Activated naive CD4-positive, alpha-beta T cell treated with anti-CD3 and anti-CD28 coated beads, Interleukin-2, amount 50 U/mL, for 72 hours (primary cell): ENCODE results near the gene KCNMA1. TPM values are rescaled to one million over a fixed set of nuclear protein-coding genes. Genes with fewer than 3 reads are reported as not detected.

Source experiments
- ATAC-seq, 2 donors: fragments of 150-1000 bp; cut with Tn5 transposase; 2 replicates each; pipeline ENCODE4 v1.10.0; 2021; ENCODE audit warnings: mild to moderate bottlenecking in 2 of 2, moderate library complexity in 2 of 2
- DNase-seq, 2 donors: peaks; one replicate each; pipeline ENCODE4 v3.0.0; 2021 to 2022; ENCODE audit warnings: low spot score in 2 of 2
- H3K27ac Mint-ChIP-seq, 2 donors: one replicate each; pipeline ENCODE4 v1.8.0; 2022; ENCODE audit warnings: mild to moderate bottlenecking in 2 of 2, mixed read lengths in 2 of 2
- H3K36me3 Mint-ChIP-seq, 2 donors: one replicate each; pipeline ENCODE4 v1.8.0; 2022; ENCODE audit warnings: mixed read lengths in 2 of 2
- H3K9me3 Mint-ChIP-seq, 2 donors: one replicate each; pipeline ENCODE4 v1.8.0; 2022; ENCODE audit warnings: mixed read lengths in 2 of 2
- total RNA-seq, 2 donors: library from RNA; stranded (reverse); gene quantifications; one replicate each; pipeline ENCODE4 v1.2.3, GENCODE V29; 2022

The KCNMA1 gene
- total RNA-seq, 2 donors from 2014 or later, result not detected

GRCh38 chr10:77283326-77283725 lies 354.3 kb downstream of the KCNMA1 start:
- no peak overlapping the region for H3K27ac Mint-ChIP-seq
- H3K9me3 Mint-ChIP-seq, result peaks cover 8 to 10% of the 10 kb centered on the region in 2 donors
- ATAC-seq (no peak), DNase-seq (no peak)
- peaks cover 0 to 5% of the 10 kb centered on the region in 2 donors for H3K36me3 Mint-ChIP-seq

DNA sequence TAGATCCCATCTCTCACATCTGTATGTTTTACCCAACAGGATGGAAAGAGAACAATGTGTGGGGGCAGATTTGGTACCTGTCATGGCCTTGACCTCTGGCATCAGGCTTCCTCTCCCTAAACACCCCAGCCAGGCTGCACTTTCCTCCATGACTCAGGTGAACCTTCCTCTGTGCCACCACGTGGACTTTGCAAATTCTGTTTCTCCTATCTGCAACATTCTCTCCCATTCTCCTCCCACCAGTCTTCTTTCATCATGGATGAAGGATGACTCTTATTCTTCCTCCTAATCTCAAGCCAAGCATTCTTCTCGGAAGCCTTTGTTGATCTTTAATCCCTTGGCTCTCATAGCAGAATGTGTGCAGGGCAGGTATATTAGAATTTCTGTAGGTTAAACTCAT lies 355.4 kb downstream of the KCNMA1 start:
- Mint-ChIP-seq H3K9me3 (peaks cover 10 to 12% of the 10 kb centered on the region in 2 donors), H3K27ac (no peak overlapping the region), H3K36me3 (peaks cover 0 to 5% of the 10 kb centered on the region in 2 donors)
- ATAC-seq (no peak), DNase-seq (no peak)

DNA sequence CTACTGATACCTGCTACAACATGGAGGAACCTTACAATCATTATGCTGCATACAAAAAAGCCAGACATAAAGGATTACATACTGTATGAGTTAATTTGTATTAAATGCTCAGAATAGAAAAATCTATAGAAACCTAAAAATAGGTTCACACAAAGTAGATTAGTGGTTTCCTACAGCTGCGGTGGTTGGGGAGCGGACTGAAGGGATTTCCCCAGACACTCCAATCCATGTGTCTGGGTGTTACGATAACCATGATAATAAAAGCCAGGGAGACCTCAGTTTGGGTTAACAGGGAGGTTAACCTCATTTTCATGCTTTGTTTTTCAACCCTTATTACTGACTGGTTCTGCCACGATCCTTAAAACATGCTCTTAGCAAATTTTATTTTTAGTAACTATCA lies 355.9 kb downstream of the KCNMA1 start:
- Mint-ChIP-seq H3K36me3 (peaks cover 0 to 5% of the 10 kb centered on the region in 2 donors), H3K9me3 (peaks cover 10 to 12% of the 10 kb centered on the region in 2 donors), H3K27ac (no peak overlapping the region)
- DNase-seq (no peak), ATAC-seq (no peak)

DNA sequence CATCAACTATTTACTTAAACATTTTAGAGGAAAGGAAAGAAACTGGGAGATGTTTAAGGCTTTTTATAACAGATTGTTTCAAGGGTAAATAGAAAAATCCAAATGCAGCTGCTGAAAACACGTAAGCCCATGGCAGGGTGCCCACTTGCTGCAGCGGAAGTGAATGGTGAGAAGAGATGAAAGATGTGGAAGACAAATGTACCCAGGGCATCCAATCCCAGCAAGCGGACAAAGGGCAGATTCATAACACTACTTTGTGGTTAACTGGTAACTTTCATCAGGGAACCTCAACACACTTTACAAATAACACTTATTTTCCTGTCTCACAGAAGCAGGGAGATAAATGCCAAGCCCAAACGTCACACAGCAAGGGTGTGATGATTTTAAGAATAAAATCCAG lies 358.4 kb downstream of the KCNMA1 start:
- ATAC-seq, result peak in 1 of 2 donors; percentile 68

GRCh38 chr10:77274046-77274795 lies 363.4 kb downstream of the KCNMA1 start:
- ATAC-seq (no peak), DNase-seq (no peak)
- Mint-ChIP-seq H3K27ac (no peak overlapping the region), H3K36me3 (no peaks in the 10 kb centered on the region), H3K9me3 (peaks cover 3 to 14% of the 10 kb centered on the region in 2 donors)

More for the DNA sequence above, 358.4 kb downstream of the KCNMA1 start:
- DNase-seq, result peak in 1 of 2 donors; percentile 6
- Mint-ChIP-seq H3K27ac (no peak overlapping the region), H3K9me3 (peaks cover 10 to 14% of the 10 kb centered on the region in 2 donors), H3K36me3 (peaks cover 0 to 5% of the 10 kb centered on the region in 2 donors)

DNA sequence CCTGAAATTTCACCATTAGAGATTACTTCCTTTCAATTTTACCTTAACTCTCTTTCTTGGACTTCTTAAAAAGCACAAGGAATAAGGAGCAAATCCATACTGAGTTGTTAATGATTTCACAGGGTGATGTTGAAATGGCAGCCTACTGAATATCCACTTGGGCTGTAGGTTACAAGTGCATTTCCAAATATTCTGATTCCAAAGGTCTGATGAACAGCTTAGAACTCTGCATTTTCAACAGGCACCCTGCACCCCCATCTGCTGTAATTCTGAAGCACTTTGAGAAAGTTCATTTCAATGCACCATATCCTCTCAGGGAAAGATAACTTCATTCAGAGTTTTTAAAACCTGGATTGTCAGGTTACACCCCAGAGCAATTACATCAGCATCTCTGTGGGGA lies 368.4 kb downstream of the KCNMA1 start:
- ATAC-seq, result no peak
- Mint-ChIP-seq H3K9me3 (peaks cover 0 to 5% of the 10 kb centered on the region in 2 donors), H3K27ac (no peak overlapping the region), H3K36me3 (no peaks in the 10 kb centered on the region)
- DNase-seq, result no peak

DNA sequence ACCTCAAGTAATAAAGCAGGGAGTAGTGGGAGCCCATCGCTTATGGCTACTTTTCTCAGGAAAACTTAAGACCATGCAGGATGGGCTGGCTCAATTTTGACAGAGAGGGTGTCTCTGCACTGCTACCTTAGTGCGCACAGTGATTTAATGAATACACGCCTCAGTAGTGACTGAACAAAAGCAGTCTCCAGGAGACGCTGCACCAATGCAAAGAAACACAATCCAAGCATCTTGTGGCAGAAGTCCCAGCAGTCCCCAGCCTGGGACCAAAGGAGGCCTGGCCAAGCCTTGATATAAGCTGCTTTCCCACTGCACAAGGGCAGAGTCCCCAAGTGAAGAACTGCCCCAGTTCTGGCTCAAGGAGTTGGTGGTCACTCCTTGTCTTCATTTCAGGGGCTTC lies 368.9 kb downstream of the KCNMA1 start:
- Mint-ChIP-seq H3K36me3 (no peaks in the 10 kb centered on the region), H3K27ac (no peak overlapping the region), H3K9me3 (peaks cover 0 to 3% of the 10 kb centered on the region in 2 donors)
- DNase-seq (no peak), ATAC-seq (no peak)

- H3K36me3 Mint-ChIP-seq, result no peaks in the 10 kb centered on the region
- H3K27ac Mint-ChIP-seq, result no peak overlapping the region
- peaks cover 0 to 3% of the 10 kb centered on the region in 2 donors for H3K9me3 Mint-ChIP-seq
- ATAC-seq (no peak), DNase-seq (no peak)
Measured at GRCh38 chr10:77267703-77268675, 369.6 kb downstream of the KCNMA1 start.

- H3K36me3 Mint-ChIP-seq, result no peaks in the 10 kb centered on the region
- DNase-seq (no peak), ATAC-seq (no peak)
- H3K9me3 Mint-ChIP-seq, result peaks cover 0 to 3% of the 10 kb centered on the region in 2 donors
- no peak overlapping the region for H3K27ac Mint-ChIP-seq
Measured at GRCh38 chr10:77266242-77266641, 371.4 kb downstream of the KCNMA1 start.

DNA sequence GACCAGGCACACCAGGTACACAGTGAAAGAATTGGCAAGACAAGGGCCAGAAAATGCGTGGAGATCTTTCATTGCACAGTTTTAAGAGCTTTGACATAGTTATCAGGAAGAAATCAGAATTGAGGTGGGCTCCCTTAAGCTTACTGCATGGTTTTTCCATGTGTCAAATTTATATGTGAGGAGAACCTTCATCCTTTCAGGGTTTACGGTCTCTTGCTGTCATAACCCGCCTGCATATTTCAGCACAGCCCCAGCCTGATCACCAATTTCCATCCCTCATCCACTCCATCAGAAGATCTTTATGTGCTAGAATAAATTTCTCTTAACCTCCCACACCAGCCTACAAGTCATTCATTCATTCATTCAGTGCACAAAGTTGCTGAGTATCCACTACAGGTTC lies 373.1 kb downstream of the KCNMA1 start:
- Mint-ChIP-seq H3K27ac (no peak overlapping the region), H3K9me3 (peaks cover 0 to 3% of the 10 kb centered on the region in 2 donors), H3K36me3 (no peaks in the 10 kb centered on the region)
- DNase-seq (no peak), ATAC-seq (no peak)

GRCh38 chr10:77264107-77264506 lies 373.5 kb downstream of the KCNMA1 start:
- Mint-ChIP-seq H3K27ac (no peak overlapping the region), H3K9me3 (peaks cover 0 to 3% of the 10 kb centered on the region in 2 donors), H3K36me3 (no peaks in the 10 kb centered on the region)
- DNase-seq, result no peak
- peak in 1 of 2 donors; percentile 43 for ATAC-seq

DNA sequence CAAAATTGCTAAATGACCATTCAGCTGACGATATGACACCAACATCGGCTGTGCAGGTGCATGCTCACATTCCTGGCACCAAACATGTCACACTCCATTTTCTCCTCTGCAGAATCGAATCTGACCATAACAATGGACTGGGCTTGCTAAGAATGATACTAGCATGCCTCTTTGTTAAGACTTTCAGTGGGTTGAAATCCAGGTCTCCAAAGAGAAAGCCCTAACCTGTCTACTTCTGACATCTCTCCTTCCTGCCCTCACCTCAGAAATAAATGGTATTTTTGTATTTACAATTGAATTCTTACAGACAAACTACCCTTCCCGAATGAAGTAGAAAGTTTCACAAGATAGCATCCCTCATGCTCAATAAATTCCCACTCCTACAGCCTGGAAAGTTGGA lies 373.9 kb downstream of the KCNMA1 start:
- DNase-seq (no peak), ATAC-seq (no peak)
- Mint-ChIP-seq H3K36me3 (no peaks in the 10 kb centered on the region), H3K27ac (no peak overlapping the region), H3K9me3 (peaks cover 0 to 3% of the 10 kb centered on the region in 2 donors)

- ATAC-seq (no peak), DNase-seq (no peak)
- Mint-ChIP-seq H3K36me3 (no peaks in the 10 kb centered on the region), H3K9me3 (peaks cover 5 to 7% of the 10 kb centered on the region in 2 donors), H3K27ac (no peak overlapping the region)
Measured at GRCh38 chr10:77261146-77261545, 376.5 kb downstream of the KCNMA1 start.

DNA sequence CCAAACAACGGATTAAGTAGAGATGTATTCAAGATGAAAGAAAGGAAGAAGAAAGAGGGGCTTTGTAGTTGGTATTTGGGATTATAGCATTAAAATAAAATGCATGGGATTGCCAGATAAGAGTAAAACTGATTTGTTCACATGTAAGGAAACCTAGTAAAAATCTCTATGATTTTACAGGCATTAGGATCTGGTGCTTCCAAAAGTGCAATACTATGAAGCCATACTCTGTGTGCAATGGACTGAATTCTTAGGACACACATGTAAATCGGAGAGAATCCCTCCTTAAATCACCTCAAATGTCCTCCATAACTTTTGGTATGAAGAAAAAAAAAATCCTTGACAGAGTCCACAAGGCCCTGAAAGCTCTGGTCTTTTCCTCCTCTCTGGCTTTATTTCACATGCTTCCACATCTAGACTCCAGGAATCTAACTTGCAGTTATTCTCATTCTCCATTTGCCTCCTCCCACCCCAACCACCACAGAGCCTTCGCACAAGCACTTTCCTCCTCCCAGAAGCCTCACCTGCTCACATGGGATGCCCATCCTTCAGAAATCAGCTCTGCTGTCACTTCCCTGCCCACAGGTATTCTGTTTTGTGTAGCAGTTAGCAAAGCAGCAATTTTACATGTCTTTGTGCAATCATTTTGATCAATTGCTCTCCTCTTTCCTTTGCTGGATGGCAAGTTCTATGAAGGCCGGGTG lies 378.3 kb downstream of the KCNMA1 start:
- Mint-ChIP-seq H3K27ac (no peak overlapping the region), H3K36me3 (no peaks in the 10 kb centered on the region), H3K9me3 (peaks cover 5 to 7% of the 10 kb centered on the region in 2 donors)
- ATAC-seq (no peak), DNase-seq (no peak)

- no peak overlapping the region for H3K27ac Mint-ChIP-seq
- no peak for DNase-seq
- peaks cover 5 to 7% of the 10 kb centered on the region in 2 donors for H3K9me3 Mint-ChIP-seq
- H3K36me3 Mint-ChIP-seq, result no peaks in the 10 kb centered on the region
- no peak for ATAC-seq
Measured at GRCh38 chr10:77256346-77256745, 381.3 kb downstream of the KCNMA1 start.

- peaks cover 3 to 5% of the 10 kb centered on the region in 2 donors for H3K9me3 Mint-ChIP-seq
- no peaks in the 10 kb centered on the region for H3K36me3 Mint-ChIP-seq
- H3K27ac Mint-ChIP-seq, result no peak overlapping the region
- ATAC-seq, result no peak
- no peak for DNase-seq
Measured at GRCh38 chr10:77253556-77254064, 384.0 kb downstream of the KCNMA1 start.
